Transverse colon (tissue), 4 donors: ENCODE data around the gene RAP1GAP2. TPM values are rescaled to one million over a fixed set of nuclear protein-coding genes. Genes with fewer than 3 reads are reported as not detected.
"Not testable (repeated sequence)": the region's sequence is repeated elsewhere in the genome, so short reads cannot be mapped to it uniquely, and the experiment has no call there.

Source experiments
- DNase-seq: peaks from one replicate; pipeline ENCODE4 v3.0.0-alpha.2; 2019
- H3K27ac ChIP-seq, 4 donors: fragments of 200-600 bp; sonication (generic); 2 replicates each; pipeline ENCODE4 v1.5.1; 2016 to 2018; ENCODE audit warnings: inconsistent platforms in 4 of 4
- H3K27me3 ChIP-seq: fragments of 200-600 bp; sonication (generic); 2 replicates; pipeline ENCODE4 v1.5.1; 2017; ENCODE audit warnings: inconsistent platforms
- H3K36me3 ChIP-seq, 4 donors: fragments of 200-600 bp; sonication (generic); 2 replicates each; pipeline ENCODE4 v1.5.1; 2017 to 2019; ENCODE audit warnings: inconsistent platforms in 4 of 4
- H3K4me1 ChIP-seq, 4 donors: fragments of 200-600 bp; sonication (generic); 2 replicates each; pipeline ENCODE4 v1.5.1; 2017 to 2020; ENCODE audit warnings: inconsistent platforms in 4 of 4
- H3K4me3 ChIP-seq, 4 donors: fragments of 200-600 bp; sonication (generic); 1 replicate in 1 of 4; 2 replicates in 3 of 4; pipeline versions ENCODE4 v1.5.1 to v1.6.1; 2017 to 2019; ENCODE audit warnings: inconsistent platforms in 4 of 4
- H3K9me3 ChIP-seq, 2 donors: fragments of 200-600 bp; sonication (generic); 2 replicates each; pipeline ENCODE4 v1.5.1; 2017 to 2019; ENCODE audit warnings: inconsistent platforms in 2 of 2
- CTCF ChIP-seq, 5 experiments: fragments of 200-600 bp in 3 of 5; fragments of 450-650 bp in 2 of 5; sonication (generic) in 3 of 5; IDR thresholded peaks; 1 replicate in 2 of 5; 2 replicates in 3 of 5; pipeline ENCODE4 v1.5.1; 2016 to 2017; ENCODE audit warnings: antibody characterized with exemption in 5 of 5, inconsistent platforms in 3 of 5, mild to moderate bottlenecking in 2 of 5, moderate library complexity in 1 of 5
- EP300 ChIP-seq: sonication (generic); formaldehyde crosslinking; IDR thresholded peaks from one replicate; pipeline ENCODE4 v1.6.1; 2017; ENCODE audit warnings: antibody characterized with exemption, low read depth
- POLR2A ChIP-seq: fragments of 450-650 bp; IDR thresholded peaks from one replicate; pipeline ENCODE4 v1.6.1; 2016; ENCODE audit warnings: antibody characterized with exemption, mild to moderate bottlenecking, moderate library complexity
- POLR2AphosphoS5 ChIP-seq, 3 donors: sonication (generic); formaldehyde crosslinking; IDR thresholded peaks; one replicate each; pipeline ENCODE4 v1.6.1; 2016; ENCODE audit warnings: antibody characterized with exemption in 3 of 3
- WGBS, 2 donors: methylation state at CpG; one replicate each; pipeline ENCODE4 v1.1.5; 2018; ENCODE audit warnings: low coverage in 1 of 2; 5-methylcytosine and 5-hydroxymethylcytosine counted together
- in situ Hi-C, 4 donors: fragments of 200-750 bp; cut with MboI; loops; one replicate each; pipeline versions ENCODE4 v1.15.0 to v1.15.1; 2017; ENCODE audit warnings: low sequenced_read_pairs in 3 of 4, low pct_ligation_motif_present in 1 of 4, low pct_unique_long_range_greater_than_20kb in 1 of 4
- intact Hi-C: fragments of 100-400 bp; cut with DNase I; formaldehyde crosslinking; loops from one replicate; pipeline ENCODE4 v1.15.1; 2023; ENCODE audit warnings: low total_unique reads
- total RNA-seq, 4 donors: library from RNA; depleted of rRNA; stranded (reverse); fragments of >200 nt; gene quantifications; one replicate each; pipeline ENCODE4 v1.1.0, GENCODE V29; 2016

The RAP1GAP2 gene
- total RNA-seq, 4 donors from 2014 or later = 23.0 to 39.6 (median 33.9) TPM

GRCh38 chr17:2986925-2987324, 190.7 kb downstream of the RAP1GAP2 start:
- H3K9me3 ChIP-seq = no peaks in the 10 kb centered on the region
- intact Hi-C loops (no loop called here), in situ Hi-C loops (no loop called here)
- 93 to 100% methylated on average over 1 to 5 of the region's 5 CpGs for WGBS, 2 donors
- H3K27ac ChIP-seq = no peak overlapping the region
- H3K4me1 ChIP-seq = peaks cover 0 to 5% (median 2%) of the 10 kb centered on the region in 4 donors
- no peak overlapping the region for H3K4me3 ChIP-seq
- TF ChIP-seq CTCF (IDR thresholded peaks at IDR 0.05) (no peak), EP300 (no peak), POLR2AphosphoS5 (IDR thresholded peaks at IDR 0.05) (no peak), POLR2A (no peak)
- no peak for DNase-seq
- H3K36me3 ChIP-seq = peaks cover 0 to 15% (median 0%) of the 10 kb centered on the region in 4 donors
- no peaks in the 10 kb centered on the region for H3K27me3 ChIP-seq

GRCh38 chr17:2989396-2989795, 193.2 kb downstream of the RAP1GAP2 start:
- DNase-seq, in situ Hi-C loops, H3K27ac ChIP-seq, H3K27me3 ChIP-seq, H3K4me1 ChIP-seq, H3K9me3 ChIP-seq, intact Hi-C loops, H3K4me3 ChIP-seq: not testable (repeated sequence)
- H3K36me3 ChIP-seq = peaks cover 0 to 13% (median 0%) of the 10 kb centered on the region in 4 donors
- 93 to 100% methylated on average over 2 to 11 of the region's 11 CpGs for WGBS, 2 donors

- peaks cover 0 to 13% (median 0%) of the 10 kb centered on the region in 4 donors for H3K36me3 ChIP-seq
- no peak for TF ChIP-seq POLR2AphosphoS5 (IDR thresholded peaks at IDR 0.05)
- no peak for TF ChIP-seq CTCF (IDR thresholded peaks at IDR 0.05)
- TF ChIP-seq EP300 = no peak
- no peak for TF ChIP-seq POLR2A
- H3K9me3 ChIP-seq = no peaks in the 10 kb centered on the region
- no peaks in the 10 kb centered on the region for H3K4me1 ChIP-seq
- intact Hi-C loops = no loop called here
- 94 to 96% methylated on average over 3 of the region's 3 CpGs for WGBS, 2 donors
- no peak overlapping the region for H3K27ac ChIP-seq
- no peaks in the 10 kb centered on the region for H3K27me3 ChIP-seq
- in situ Hi-C loops = no loop called here
- no peak overlapping the region for H3K4me3 ChIP-seq
- no peak for DNase-seq
These were observed 193.6 kb downstream of the RAP1GAP2 start for GRCh38 chr17:2989855-2990254.

GRCh38 chr17:2990396-2990795, 194.2 kb downstream of the RAP1GAP2 start:
- no peaks in the 10 kb centered on the region for H3K4me1 ChIP-seq
- no peak for DNase-seq
- 79 to 91% methylated on average over 6 to 9 of the region's 9 CpGs for WGBS, 2 donors

GRCh38 chr17:2991396-2992180, 195.3 kb downstream of the RAP1GAP2 start:
- H3K4me1 ChIP-seq, H3K4me3 ChIP-seq, intact Hi-C loops, H3K27ac ChIP-seq, H3K36me3 ChIP-seq, DNase-seq, H3K27me3 ChIP-seq, H3K9me3 ChIP-seq, in situ Hi-C loops: not testable (repeated sequence)
- WGBS, 2 donors = 92 to 93% methylated on average over 11 to 21 of the region's 21 CpGs

More at GRCh38 chr17:2990396-2990795, 194.2 kb downstream of the RAP1GAP2 start:
- in situ Hi-C loops (no loop called here), intact Hi-C loops (no loop called here)
- Histone ChIP-seq H3K4me3 (no peak overlapping the region), H3K27me3 (no peaks in the 10 kb centered on the region), H3K27ac (no peak overlapping the region), H3K36me3 (peaks cover 0 to 12% (median 0%) of the 10 kb centered on the region in 4 donors), H3K9me3 (no peaks in the 10 kb centered on the region)
- no peak for TF ChIP-seq POLR2A
- TF ChIP-seq EP300 = no peak
- TF ChIP-seq CTCF (IDR thresholded peaks at IDR 0.05) = no peak
- no peak for TF ChIP-seq POLR2AphosphoS5 (IDR thresholded peaks at IDR 0.05)
